ENCODE data around the gene RMRP.

The RMRP gene

DNA sequence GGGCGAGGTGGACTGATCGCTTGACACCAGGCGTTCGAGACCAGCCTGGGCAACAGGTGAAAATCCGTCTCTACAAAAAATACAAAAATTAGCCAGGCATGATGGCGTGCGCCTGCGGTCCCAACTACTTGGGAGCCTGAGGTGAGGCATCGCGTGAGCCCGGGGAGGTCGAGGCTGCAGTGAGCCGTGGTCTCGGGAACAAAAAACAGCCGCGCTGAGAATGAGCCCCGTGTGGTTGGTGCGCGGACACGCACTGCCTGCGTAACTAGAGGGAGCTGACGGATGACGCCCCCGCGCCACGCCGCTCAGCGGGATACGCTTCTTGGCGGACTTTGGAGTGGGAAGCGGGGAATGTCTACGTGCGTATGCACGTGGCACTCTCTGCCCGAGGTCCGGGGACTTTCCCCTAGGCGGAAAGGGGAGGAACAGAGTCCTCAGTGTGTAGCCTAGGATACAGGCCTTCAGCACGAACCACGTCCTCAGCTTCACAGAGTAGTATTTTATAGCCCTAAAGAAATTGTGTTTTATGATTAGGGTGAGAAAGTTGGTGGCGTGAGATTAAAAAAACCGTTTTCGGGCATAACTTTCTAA is at the start of gene RMRP:
Gene RMRP, minus strand, starts transcription at position 474 of the 591 bp plus-strand sequence.
- DNase-seq (peak; percentile 96), ATAC-seq (peak; percentile 97)

DNA sequence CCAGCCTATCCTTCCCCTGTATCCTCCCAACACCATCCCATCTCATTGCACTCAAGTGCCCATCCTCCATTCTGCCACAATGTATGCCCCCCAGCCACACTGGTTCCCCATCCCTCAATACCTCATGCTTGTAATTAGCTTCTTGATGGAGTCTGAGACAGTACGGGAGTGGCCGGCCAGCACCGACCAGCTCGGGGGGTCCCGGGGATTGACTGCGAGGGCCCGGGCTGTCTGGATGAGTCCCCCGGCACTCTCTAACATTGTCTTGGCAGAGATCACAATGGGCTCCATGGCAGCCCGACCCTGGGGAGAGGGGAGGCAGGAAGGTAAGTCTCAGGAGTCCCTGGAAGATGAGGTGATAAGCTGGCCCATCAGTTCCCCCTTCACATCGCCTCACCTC is 49.1 kb upstream of the RMRP start:
- ATAC-seq: no peak

DNA sequence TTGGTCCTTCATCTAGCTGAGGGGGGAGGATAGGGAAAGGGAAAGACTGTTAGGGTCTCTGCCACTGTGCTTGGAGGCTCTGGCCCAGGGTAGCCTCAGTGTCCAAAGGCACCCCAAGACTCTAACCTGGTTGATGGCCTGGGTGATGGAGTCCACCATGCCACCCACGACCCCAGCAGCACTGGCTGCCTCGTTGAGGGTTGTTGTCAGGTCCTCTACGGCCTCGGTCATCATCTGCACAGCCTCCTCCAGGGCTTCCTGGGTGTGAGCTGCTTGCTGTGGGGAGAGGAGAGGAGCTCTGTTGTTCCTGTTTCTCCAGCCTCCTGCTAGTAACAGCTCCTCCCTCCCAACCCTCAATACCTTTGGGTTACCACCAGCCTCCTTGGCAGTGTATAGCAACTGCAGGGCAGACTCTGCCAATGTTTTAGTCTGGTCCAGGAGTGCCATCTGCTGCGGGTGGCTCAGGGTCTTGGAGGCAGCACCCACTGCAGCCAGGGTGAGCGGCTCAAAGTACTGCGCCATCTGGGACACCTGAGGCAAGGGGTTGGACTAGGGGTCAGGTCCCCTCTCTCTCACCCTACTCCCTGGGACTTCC is 48.1 kb upstream of the RMRP start:
- DNase-seq (no peak), ATAC-seq (no peak)

More for the DNA sequence above, 49.1 kb upstream of the RMRP start:
- no peak for DNase-seq

DNA sequence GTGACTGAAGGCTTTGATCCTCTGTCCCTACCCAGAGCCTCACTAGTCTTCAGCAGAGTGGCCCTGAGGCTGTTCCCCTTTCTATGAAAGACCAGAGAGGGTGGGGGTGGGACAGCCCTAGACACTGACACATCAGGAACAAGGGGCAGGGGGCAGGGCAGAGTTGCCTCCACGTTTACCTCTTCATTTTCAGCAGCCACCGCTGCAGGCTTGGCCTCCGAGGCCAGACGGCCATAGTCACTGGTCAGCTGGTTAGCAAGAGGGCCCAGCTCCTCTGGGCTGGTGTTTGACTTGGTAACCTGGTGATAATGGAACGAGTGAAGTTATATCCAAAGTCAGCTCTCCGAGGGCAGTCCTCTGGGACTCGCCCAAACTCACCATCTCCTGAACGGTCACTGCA is 47.6 kb upstream of the RMRP start:
- no peak for DNase-seq
- ATAC-seq: no peak

DNA sequence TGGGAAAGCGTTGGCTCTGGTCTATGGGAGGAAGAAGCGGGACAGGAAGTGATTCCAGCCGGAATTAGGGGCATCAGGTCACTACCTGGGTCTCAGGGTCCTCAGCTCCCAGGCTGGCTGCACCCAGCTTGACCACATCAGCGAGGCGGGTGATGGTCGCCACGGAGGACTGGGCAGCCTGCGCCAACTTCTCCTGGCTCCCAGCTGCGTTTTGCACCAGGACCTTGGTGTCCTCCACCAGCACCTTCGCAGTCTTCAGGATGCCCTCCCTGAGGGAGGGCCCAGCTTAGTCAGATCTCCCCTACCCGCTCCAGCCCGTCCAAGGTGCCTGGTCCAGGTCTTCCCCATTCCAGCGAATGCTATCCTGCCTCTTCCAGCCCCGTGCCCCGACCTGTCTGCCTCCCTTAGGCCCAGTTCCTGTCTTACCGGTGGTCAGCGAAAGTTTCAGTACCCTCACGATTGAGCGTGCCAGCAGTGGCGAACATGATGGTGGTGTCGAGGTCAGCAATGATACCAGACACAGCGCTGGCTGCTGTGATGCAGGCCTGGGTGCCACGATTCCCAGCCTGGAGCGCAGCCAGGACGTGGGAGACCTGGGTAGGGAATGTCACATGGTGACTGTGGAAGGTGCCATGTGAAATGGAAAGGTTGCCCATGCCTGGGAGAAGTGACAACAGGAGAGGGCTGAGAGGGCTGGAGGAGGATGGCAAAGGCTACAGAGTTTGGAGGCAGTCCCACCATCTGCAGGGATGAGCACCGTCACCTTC is 46.3 kb upstream of the RMRP start:
- ATAC-seq: no peak
- no peak for DNase-seq

DNA sequence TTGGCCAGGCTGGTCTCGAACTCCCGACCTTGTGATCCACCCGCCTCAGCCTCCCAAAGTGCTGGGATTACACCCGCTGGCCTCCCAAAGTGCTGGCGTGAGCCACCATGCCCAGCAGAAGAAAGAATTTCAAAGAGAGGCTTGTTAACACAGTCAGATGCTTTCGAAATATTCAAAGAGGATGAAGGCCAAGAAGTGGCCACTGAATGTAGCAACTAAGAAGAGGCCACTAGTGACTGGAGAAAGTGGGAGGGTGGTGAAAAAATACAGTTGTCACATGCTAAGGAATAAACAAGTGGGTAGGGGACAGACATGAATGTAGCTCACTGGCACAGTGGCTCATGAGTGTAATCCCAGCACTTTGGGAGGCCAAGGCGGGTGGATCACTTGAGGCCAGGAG is 44.9 kb upstream of the RMRP start:
- ATAC-seq: no peak
- no peak for DNase-seq

DNA sequence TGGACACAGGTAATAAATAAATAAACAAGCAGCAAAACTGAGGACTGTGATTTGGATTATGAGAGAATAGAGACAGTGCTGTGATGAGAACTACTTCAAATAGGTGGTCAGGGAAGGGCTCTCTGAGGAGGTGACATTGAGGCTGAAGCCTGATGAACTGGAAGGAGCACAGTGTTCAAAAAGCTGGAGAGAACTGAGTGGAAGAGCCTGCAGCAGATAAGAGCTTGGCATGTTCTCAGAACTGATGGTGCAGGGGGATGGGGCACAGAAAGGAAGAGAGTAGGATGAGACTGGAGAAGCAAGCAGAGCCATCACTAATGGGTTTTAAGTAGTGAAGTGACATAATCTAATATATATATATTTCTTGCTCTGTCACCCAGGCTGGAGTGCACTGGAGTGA is 43.1 kb upstream of the RMRP start:
- no peak for DNase-seq
- no peak for ATAC-seq

DNA sequence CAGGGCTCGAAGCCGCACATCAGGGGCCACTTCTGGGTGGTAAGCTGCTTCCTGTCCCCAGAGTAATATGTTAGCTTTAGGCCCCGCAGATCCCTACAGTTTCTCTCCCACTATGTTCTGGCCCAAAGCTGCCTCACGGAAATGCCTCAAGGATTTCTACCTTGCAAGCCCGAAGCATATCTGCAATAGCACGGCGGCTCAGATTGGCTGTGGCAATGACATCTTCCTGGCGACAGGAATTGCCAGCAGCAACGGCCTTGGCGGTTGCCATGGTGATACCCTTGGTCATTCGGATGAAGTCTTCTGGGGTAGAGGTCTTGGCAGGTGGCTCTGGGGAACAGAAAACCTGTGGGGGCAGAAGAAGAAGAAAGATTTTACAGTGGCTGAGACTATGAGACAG is 42.2 kb upstream of the RMRP start:
- ATAC-seq (no peak), DNase-seq (no peak)

DNA sequence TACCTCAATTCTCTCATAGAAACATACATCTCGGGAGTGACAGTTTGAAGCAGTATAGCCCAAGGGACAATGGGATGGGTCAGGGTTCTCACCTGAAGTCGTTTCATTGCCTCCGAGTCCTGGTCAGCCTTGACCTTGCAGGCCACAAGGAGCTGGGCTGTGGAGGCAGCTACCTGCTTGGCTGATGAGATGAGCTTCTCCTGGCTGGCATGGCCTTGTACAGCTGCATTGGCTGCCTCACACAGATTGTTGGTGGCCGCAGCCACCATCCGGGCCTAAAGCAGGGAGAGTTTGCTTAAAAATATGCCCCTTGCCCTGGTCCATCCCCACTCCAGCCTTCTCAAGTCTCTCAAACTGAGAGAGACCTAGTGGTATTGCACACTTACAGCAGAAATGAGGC is 40.4 kb upstream of the RMRP start:
- no peak for ATAC-seq

DNA sequence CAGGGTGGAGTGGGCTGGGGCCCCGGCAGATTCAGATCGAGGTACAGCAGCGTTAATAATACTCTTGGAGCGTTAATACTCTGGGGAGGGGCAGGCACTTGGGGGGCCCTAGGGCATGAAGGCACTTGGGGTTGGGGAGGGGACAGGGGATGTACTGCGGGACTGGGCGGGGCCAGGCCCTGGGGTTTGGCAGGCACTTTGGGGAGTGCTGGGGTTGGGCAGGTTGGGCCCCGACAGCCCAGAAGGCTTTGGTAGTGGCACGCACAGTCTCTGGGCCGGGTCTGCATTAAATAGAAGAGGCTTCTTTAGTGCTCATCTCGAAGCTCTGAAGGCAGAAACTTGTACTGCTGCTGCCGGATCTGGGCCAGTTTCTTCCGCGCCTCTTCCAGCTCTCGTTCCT is 39.7 kb upstream of the RMRP start:
- DNase-seq (no peak), ATAC-seq (no peak)

More for the DNA sequence above, 40.4 kb upstream of the RMRP start:
- DNase-seq: no peak

DNA sequence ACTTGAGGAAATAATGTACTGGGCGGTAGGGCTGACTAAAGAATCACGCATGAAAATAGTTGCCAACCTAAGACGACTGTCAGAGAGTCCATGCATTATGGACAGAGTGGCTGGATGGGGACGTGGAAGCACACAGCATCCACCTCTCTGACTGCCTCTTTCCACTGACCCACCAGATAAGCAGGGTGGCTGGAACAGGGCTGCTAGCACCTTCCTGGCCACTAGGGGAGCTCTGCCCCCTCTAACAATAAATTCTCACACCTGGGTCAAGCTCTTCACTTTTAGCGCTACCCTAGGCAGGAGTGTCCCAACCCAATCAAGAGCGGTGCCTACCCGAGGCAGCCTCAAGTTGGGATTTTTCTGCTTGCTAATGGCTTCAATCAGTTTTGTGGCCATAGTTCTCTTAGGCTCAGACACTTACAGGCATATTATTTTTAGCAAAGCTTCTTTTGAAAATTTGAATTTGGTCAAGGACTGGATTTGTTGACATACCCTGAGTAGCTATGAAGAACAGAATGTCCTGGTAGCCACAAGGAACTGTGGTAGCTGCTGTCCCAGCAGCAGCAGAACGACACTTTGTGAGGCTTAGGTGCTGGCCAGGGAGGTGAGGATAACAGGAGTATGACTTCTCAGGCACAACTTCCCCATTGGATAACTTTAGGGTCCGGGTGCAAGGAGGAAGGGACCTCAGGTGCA is 38.8 kb upstream of the RMRP start:
- peak; percentile 86 for ATAC-seq
- peak; percentile 70 for DNase-seq

DNA sequence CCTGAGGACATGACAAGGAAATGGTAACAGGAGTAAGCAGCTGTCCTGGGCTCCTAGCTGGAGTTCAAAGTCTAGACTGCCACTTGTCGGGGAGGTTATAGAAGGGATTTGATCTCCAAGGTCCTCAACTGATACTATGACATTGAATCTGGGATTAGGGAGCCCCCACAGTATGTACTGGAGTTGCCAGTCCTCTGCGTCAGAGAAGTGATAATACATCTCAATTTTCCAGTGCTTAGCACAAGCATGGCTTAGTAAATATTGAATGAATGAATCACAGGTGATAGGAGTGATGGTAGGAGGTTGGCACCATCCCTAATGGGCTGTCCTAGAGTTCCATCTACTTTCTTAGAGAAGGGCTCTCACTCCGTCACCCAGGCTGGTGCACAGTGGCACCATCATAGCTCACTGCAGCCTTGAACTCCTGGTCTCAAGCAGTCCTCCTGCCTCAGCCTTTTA is 38.2 kb upstream of the RMRP start:
- ATAC-seq (no peak), DNase-seq (no peak)

DNA sequence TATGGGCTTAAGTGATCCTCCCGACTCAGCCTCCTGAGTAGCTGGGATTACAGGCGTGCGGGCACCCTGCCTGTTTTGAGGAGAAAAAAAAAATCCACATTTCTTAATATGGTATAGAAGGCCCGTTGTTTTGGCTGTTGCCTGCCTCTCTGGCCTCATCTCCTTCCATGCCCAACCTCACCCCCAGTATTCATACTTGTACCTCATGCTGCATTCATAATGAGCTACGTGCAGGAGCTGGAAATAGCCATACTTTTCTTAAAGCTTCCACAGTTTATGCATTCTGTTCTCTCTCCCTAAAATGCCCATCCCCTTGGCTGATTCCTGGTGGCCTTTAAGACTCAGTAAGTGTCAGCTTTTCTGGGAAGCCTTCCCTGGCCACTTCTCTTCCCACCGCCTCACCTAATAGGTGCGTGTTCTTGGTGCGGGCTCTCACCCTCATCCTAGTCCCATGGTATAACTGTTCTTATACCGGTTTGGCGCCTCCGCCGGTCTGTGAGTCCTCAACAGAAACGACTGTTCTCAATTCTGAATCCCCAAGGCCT is 34.0 kb upstream of the RMRP start:
- ATAC-seq: no peak
- no peak for DNase-seq

DNA sequence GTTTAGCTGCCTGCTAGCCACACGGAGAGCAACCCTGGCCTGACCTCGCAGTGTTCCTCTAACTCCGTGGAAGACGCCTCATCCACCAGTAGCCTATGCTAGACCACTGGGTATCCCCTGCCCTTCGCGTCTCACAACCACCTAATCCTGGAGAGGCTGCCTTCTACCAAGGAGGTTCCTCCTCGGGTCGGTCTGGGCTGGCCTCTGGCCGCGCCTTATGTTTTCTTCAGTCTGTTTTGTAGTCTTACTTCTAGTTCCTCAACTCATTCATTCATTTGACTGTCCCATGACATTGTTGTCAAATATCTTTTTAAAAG is 33.5 kb upstream of the RMRP start:
- no peak for DNase-seq
- no peak for ATAC-seq

DNA sequence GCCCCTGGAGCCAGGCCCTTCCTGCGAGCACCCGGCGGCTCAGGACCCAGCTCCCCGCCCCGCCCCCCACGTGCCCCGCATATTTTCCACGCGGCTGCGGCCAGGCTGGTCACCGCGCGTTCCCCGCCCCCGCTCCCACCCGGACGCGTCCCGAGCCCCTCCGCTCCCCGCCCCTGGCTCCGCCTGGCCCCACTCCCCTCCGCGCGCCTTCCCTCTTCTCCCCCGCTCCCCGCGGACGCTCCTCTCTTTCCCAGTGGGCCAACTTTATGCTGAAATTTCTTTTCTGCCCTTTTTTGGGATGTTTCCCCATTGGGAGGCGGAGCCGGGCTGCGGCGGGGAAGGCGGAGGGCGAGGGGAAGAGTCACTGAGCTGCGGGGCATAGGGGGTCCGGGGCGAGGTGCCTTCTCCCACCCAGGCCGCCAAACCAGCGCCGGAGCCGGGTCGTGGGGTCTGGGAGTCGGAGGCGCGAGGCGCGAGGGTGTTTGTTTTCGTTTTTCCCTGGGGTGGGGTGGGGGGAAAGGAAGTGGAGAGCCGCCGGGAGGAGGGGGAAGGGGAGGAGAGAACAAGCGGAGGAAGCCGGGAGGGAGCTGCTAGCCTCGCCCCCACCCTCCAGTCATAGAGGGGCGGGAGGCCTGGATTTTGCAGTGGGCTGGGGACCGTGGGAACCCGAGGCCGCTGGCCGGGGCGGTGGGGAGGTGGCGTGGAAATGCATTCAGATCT is 33.0 kb upstream of the RMRP start:
- no peak for ATAC-seq
- peak; percentile 62 for DNase-seq

DNA sequence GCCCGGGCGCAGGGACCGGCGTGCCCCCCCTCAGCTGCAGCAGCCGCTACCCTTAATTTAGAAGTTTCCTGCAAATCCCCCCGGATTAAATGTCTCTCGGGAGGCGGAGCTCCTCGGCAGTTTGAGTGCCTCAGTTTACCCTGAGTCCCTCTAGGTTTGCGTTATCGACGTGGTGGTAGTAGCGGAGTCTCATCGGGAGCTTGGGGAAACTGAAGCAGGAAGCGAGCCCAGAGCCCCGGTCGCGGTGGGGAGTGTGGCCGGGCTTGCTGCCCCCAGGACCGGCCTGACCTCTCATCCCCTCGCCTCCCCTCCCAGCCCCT is 32.4 kb upstream of the RMRP start:
- ATAC-seq (no peak), DNase-seq (no peak)

DNA sequence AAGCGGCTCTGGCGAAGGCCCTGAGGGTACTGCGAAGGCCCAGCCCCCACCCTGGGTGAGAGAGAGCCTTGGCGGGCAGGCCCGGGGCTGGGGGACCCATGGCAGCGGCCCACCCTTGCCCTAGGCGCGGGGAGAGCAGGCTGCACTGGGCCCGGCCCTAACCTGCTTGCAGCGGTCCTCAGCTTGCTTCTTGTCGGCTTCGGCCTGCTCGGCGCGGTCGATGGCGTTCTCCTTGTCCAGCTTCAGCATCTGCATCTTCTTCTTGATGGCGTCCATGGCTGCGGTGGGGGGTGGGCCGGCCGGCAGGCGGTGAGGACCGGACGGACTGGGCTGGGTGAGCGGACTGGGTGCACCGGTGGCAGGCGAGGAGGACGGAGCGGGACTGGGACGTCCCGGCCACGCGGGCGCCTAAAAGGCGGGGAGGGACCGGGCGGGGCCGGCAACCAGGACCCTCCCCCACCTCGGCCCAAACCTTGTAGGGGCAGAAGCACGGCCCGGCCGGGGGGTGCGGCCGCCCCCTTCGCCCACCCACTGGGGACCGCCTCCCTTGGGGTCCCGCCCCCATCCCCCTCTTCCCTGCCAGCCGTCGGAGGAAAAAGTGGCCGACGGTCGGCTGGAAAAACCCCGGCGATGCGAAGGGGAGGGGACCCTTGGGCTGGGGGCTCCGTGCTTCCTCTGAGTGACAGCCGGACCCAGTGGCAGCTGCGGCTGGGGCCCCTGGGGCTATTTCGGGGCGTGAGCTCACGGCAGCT is 31.9 kb upstream of the RMRP start, which contains the start of gene TPM2:
Gene TPM2, minus strand, starts transcription at position 384 of the 752 bp plus-strand sequence. Its CDS starts 108 bp downstream, at position 276.
- ATAC-seq: no peak
- DNase-seq: no peak

DNA sequence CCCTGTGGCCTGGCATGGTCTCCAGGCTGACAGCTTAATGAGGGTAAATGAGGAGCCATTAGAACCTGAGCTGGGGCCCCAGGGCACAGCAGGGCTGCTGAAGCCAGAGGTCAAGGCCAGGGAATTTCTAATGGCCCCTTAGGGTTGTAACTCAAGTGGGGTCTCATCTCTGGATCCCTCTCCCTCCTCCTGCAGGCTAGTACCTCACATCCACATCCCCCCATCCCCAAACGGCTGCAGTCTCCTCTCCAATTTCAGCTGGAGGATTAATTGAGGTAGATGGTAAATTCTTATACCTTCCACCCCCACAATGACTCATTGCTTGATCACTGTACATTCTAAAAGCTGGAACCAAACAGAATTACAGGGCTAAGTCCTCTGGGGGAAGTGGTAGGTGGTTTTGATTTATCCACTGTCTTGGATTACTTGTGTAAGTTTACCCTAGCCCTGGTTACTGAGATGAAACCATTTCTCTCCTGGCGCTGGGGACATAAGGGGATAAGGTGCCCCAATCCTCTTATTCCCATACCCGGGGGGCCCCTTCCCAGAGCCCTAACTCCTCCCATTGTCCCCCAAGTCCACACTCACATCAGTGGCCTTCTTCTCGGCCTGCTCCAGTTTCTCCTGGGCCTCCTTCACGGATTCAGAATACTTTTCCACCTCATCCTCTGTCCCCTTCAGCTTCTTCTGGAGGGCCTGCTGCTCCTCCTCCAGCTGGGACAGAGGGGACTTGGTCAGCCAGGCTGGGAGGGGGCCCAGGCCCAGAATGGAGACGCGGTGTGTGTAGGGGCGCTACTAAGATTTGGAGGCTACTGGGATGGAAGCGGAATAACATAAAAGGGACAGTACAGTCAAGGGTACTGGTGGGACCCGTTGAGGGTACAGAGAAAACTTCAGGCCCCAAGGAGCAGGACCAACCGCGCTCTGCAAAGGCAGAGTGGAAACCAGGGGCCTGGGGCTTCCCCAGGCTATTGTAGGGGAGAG is 31.0 kb upstream of the RMRP start:
- ATAC-seq: peak; percentile 82
- DNase-seq: no peak

DNA sequence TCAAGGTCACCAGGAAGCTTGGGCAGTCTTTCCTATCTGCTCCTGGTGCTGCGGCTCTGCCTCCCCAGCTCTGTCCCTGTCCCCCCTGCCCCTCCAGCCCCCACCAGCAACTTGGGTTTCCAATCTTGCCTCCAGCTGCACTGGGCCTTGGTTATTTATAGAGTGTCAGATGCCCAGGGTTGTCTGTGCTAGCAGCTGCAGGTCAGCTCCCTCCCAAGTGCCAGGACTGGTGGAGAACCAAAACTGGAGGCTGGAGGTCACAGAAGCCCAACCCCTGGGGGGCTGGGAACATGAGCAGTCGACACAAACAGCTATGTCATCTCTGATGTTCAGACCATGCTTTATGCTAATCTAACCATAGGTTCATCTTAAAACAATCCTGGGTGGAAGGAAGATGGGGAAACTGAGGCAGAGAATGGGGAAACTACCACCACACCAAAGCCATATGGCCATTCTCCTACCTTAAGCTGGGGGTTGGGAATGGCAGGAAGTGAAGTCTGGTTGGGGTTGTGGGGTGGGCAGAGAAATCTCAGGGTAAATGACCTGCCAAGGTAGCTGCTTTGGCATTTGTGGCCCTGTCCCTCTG is 30.2 kb upstream of the RMRP start:
- no peak for ATAC-seq
- DNase-seq: no peak

DNA sequence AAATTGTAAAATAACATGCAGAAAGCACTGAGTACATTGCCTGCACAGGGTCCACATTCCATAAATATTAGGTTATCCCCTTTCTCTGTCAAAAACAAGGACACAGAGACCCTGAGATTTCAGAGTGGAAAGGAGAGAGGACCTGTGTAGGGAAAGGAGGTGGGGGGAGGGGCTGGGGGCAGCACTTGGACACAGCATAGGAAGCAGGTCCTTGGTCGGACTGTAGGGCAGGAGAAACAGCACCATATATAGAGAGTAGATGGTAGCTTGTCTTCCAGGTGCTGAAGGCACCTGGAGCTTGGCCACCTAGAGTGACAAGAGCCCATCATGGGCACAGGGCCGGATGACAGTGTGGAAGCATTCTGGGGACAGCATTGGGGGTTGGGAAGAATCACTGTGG is 29.5 kb upstream of the RMRP start:
- no peak for ATAC-seq
- no peak for DNase-seq

Measured in stimulated activated naive CD8-positive, alpha-beta T cell treated with anti-CD3 and anti-CD28 coated beads, Interleukin-15, Interleukin-2, amounts not matched to agents 100 U/mL and 50 U/mL, for 24 hours (primary cell).